ENCODE data around the gene NFIX. TPM values are rescaled to one million over a fixed set of nuclear protein-coding genes. Genes with fewer than 3 reads are reported as not detected.

Gene NFIX
- total RNA-seq, 1 donor from 2014 or later, result not detected

DNA sequence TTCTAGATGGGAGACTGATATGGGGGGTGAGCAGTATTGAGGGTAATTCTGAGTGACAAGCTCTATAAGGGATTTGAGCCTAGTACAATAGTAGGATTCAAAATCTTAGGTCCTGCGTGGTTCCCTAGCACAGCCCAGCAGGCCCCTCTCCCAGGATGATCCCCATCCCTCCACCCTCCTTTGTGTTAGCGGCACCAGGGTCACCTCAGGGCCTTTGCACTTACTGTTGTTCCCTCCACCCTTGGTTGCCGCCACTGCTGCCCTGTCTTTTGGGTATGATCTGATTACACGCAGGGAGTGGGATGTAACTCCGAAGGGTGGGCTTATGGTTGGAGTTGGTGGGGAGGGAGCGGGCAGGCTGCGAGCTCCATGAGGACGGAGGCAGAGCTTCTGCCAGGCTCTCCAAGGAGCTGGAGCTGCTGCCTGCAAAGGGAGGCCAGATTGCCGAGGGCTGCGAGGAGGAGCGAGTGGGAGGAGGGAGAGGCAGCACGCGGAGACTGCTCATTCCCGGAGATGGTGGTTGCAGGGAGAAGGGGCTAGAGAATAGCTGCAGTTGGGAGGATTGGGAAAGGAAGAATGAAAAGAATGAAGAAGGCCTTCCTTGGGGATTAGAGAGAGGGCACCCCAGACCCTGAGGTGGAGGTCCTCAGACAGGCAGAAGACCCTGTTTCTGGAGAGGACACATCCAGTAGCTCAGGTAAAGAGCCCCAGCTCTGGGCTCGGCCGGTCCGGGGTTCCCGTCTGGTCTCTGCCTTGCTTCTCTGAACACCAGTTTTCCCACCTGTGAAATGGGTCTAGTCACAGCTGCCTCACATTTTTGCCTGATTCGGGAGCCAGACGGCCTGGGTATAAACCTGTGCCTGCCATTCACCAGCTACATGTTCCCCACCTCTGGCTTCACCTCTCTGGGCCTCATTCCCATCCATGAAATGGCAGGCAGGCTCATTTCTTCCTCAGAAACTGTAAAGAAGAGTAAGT lies 128.0 kb downstream of the NFIX start:
- no peak for DNase-seq (ENCODE audit: low read depth)
- TF ChIP-seq, protein P1, sequence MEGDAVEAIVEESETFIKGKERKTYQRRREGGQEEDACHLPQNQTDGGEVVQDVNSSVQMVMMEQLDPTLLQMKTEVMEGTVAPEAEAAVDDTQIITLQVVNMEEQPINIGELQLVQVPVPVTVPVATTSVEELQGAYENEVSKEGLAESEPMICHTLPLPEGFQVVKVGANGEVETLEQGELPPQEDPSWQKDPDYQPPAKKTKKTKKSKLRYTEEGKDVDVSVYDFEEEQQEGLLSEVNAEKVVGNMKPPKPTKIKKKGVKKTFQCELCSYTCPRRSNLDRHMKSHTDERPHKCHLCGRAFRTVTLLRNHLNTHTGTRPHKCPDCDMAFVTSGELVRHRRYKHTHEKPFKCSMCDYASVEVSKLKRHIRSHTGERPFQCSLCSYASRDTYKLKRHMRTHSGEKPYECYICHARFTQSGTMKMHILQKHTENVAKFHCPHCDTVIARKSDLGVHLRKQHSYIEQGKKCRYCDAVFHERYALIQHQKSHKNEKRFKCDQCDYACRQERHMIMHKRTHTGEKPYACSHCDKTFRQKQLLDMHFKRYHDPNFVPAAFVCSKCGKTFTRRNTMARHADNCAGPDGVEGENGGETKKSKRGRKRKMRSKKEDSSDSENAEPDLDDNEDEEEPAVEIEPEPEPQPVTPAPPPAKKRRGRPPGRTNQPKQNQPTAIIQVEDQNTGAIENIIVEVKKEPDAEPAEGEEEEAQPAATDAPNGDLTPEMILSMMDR (conservative IDR thresholded peaks at IDR 0.05; ENCODE audit: low read depth, low read length), result no peak
- H3K4me3 ChIP-seq (ENCODE audit: low read depth, low read length), result no peak overlapping the region

DNA sequence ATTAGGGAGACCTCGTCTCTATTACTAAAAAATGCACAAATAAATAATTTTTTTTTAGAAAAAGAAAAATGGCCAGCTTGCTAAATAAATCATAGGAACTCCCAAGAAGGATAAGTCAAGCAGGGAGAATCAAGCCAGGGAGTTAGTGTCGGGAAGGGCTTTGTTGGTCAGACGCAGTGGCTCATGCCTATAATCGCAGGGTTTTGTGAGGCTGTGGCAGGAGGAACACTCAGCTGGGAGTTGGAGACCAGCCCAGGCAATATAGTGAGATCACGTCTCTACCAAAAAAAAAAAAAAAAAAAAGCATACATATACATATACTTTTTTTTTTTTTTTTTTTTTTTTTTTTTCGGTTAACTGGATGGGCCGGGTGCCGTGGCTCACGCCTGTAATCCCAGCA lies 131.8 kb downstream of the NFIX start:
- DNase-seq (ENCODE audit: low read depth), result no peak
- no peak overlapping the region for H3K4me3 ChIP-seq (ENCODE audit: low read depth, low read length)
- TF ChIP-seq, protein P1 (conservative IDR thresholded peaks at IDR 0.05; ENCODE audit: low read depth, low read length), result no peak

DNA sequence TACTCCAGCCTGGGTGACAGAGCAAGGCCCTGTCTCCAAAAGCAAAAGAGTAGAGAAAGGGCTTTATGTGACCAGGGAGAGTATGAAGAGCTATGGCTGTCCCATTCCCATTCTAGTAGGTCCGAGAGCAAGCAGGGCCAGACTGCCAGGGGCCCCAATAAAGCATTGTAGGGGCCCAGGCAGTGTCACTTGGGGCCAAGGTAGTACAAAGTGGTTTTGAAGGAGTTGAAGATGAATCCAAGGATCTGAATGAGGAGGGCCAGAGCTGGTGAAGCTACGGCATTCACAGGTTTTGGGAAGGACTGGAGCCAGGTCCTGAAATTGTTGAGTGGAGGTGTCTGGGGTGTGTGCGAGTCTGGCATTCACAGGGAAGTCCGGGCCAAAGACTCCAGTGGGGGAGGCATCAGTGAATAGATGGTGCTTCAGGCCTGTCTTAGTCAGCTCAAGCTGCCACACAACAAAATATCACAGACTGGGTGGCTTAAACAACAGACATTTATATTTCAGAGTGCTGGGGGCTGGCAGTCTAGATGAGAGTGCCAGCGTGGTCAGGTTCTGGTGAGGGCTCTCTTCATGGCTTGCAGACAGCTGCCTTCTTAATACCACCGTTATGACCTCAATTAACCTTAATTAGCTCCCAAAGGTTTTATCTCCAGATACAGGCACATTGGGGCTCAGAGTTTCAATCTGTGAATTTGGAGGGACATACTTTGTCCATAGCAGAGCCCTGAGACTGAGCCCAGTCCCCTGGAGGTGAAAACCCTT lies 132.7 kb downstream of the NFIX start:
- DNase-seq (ENCODE audit: low read depth), result no peak
- H3K4me3 ChIP-seq (ENCODE audit: low read depth, low read length), result no peak overlapping the region
- TF ChIP-seq, protein P1 (conservative IDR thresholded peaks at IDR 0.05; ENCODE audit: low read depth, low read length), result no peak

DNA sequence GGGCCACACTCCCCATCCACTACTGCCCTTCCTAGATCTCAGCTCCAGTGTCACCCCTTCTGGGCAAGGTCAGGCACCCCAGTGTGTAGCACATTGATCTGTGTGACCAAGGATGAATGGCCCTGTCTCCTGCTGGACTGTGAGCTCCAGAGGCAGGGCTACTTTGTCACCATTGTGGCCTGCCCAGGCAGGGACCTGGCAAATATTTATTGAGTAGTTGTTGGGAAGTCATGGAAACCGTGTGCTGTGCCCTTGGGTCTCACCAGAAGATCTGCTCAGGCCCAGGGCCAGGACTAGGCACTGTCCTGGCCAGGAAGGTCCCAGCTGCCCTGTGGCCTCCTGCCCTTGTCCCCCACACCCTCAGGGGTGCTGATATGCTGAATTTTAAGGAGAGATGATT lies 133.3 kb downstream of the NFIX start:
- TF ChIP-seq, protein P1 (conservative IDR thresholded peaks at IDR 0.05; ENCODE audit: low read depth, low read length), result no peak
- DNase-seq (ENCODE audit: low read depth), result no peak
- H3K4me3 ChIP-seq (ENCODE audit: low read depth, low read length), result no peak overlapping the region

DNA sequence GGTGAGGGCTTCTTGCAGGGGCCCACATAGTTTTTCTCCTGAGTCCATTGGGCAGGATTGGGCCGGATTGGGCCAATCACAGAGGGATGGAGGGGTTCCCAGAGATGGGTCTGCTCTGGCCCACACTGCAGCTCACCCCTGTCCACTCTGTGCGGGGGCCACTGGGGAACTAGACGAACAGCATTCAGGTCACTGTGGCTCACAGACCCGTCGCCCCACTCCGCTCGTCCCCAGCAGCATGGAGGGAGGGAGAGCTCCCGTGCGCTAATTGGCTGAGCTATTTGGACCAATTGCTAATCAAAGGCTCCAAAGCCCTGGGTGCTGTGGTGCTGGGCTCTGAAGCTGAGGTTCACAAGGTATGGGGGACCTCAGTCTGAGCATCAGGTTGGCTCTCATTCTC lies 134.1 kb downstream of the NFIX start:
- H3K4me3 ChIP-seq (ENCODE audit: low read depth, low read length), result no peak overlapping the region
- TF ChIP-seq, protein P1 (conservative IDR thresholded peaks at IDR 0.05; ENCODE audit: low read depth, low read length), result no peak
- no peak for DNase-seq (ENCODE audit: low read depth)

DNA sequence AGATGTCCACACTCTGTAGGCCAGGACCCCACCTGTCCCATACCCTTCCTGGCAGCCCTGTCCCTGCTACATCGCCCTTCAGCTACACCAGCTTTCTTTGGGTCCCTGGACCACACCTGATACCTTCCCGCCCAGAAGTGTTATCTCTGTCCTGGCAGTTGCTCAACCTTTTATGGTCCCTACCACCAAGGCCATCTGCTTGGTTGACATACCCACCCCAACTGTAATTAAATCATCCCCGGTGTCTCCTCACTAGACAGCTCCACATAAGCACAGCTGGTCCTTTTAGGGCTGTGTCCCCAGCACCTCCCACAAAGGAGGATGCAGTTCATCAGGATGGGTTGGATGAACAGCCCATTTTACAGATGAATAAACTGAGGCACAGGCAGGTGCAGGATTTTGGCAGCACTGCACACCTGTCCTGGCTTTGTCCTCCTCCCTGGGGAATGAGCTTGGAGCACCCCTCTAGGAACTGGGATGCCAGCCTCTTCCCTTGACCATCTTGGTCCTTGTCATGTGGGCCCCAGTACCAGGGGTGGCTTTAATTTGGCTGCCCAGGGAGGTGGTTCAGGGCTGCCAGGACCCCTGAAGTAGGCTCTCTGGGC lies 135.7 kb downstream of the NFIX start:
- no peak for DNase-seq (ENCODE audit: low read depth)
- TF ChIP-seq, protein P1 (conservative IDR thresholded peaks at IDR 0.05; ENCODE audit: low read depth, low read length), result no peak
- no peak overlapping the region for H3K4me3 ChIP-seq (ENCODE audit: low read depth, low read length)
